ENCODE data around the gene ADGRG6. TPM values are rescaled to one million over a fixed set of nuclear protein-coding genes. Genes with fewer than 3 reads are reported as not detected.

Gene ADGRG6
- total RNA-seq, 1 donor from 2014 or later: 39.1 TPM

DNA sequence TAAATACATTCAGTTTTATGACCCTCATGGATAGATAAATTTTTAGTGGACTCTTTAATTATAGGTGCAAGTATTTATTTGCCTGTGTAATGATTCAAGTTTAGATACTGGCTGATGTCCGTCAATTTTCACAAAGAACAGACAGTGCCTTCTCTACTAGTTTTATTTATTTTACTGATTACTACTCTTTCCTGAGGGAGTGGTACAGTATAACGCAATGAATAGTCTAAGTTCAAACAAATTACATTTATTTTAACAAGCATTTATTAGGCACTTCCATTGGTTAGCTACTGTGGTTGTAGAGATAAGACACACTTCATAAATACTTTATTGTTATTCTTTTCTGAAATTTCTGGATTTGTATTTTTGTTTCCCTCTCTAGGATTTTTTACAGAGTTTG is 74.3 kb downstream of the ADGRG6 start:
- no peaks in the 10 kb centered on the region for H3K27me3 ChIP-seq (ENCODE audit: control insufficient read depth, insufficient read depth, low read length)
- no peaks in the 10 kb centered on the region for H3K36me3 ChIP-seq (ENCODE audit: control insufficient read depth, insufficient read depth, low read length)
- no peak for DNase-seq (ENCODE audit: low read depth)
- TF ChIP-seq, protein P1, sequence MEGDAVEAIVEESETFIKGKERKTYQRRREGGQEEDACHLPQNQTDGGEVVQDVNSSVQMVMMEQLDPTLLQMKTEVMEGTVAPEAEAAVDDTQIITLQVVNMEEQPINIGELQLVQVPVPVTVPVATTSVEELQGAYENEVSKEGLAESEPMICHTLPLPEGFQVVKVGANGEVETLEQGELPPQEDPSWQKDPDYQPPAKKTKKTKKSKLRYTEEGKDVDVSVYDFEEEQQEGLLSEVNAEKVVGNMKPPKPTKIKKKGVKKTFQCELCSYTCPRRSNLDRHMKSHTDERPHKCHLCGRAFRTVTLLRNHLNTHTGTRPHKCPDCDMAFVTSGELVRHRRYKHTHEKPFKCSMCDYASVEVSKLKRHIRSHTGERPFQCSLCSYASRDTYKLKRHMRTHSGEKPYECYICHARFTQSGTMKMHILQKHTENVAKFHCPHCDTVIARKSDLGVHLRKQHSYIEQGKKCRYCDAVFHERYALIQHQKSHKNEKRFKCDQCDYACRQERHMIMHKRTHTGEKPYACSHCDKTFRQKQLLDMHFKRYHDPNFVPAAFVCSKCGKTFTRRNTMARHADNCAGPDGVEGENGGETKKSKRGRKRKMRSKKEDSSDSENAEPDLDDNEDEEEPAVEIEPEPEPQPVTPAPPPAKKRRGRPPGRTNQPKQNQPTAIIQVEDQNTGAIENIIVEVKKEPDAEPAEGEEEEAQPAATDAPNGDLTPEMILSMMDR (IDR thresholded peaks at IDR 0.05; ENCODE audit: insufficient read depth, low read length, poor library complexity, severe bottlenecking): no peak
- no peak overlapping the region for H3K4me3 ChIP-seq (ENCODE audit: low read depth, low read length)

- DNase-seq (ENCODE audit: low read depth): no peak
- Histone ChIP-seq H3K36me3 (ENCODE audit: control insufficient read depth, insufficient read depth, low read length) (no peaks in the 10 kb centered on the region), H3K4me3 (ENCODE audit: low read depth, low read length) (no peak overlapping the region), H3K27me3 (ENCODE audit: control insufficient read depth, insufficient read depth, low read length) (no peaks in the 10 kb centered on the region)
- TF ChIP-seq, protein P1 (IDR thresholded peaks at IDR 0.05; ENCODE audit: insufficient read depth, low read length, poor library complexity, severe bottlenecking): no peak
These were observed 75.1 kb downstream of the ADGRG6 start for GRCh38 chr6:142376800-142377496.

- TF ChIP-seq, protein P1 (IDR thresholded peaks at IDR 0.05; ENCODE audit: insufficient read depth, low read length, poor library complexity, severe bottlenecking): no peak
- H3K4me3 ChIP-seq (ENCODE audit: low read depth, low read length): no peak overlapping the region
- H3K27me3 ChIP-seq (ENCODE audit: control insufficient read depth, insufficient read depth, low read length): no peaks in the 10 kb centered on the region
- no peaks in the 10 kb centered on the region for H3K36me3 ChIP-seq (ENCODE audit: control insufficient read depth, insufficient read depth, low read length)
- DNase-seq (ENCODE audit: low read depth): no peak
These were observed 75.7 kb downstream of the ADGRG6 start for GRCh38 chr6:142377497-142377848.

DNA sequence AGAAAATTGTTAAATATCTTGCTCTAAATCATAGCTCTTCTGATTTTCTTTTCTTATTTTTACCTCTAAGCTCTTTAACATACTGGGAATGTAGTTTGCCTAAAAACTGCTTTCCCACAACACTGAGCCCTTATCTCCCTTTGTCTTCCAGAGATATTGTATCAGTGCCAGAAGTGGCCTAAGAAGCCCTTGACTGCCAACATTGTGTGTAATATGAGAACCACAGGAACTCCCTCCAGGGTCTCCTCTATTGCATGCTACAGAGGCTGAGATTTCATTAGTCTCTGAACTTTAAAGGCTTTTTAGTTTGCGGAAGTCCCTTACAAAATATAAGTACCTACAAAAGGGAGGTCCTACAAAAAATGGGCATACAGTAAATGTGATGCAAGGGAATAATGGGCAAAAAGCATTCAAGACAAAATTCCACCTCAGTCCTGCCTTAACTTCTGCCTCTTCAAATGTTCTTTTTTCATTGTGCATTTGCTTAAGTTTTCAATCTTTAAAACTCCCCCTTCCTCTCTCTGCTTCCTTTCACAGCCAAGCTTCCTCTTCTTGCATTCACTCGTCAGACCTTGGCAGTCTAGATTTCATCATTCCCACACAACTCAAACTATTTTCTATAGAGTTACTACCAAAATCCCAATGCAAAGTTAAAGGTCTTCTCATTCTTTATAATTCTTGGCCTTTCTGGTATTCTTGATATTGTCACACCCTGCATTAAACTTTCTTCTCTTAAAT is 76.5 kb downstream of the ADGRG6 start:
- Histone ChIP-seq H3K36me3 (ENCODE audit: control insufficient read depth, insufficient read depth, low read length) (no peaks in the 10 kb centered on the region), H3K27me3 (ENCODE audit: control insufficient read depth, insufficient read depth, low read length) (no peaks in the 10 kb centered on the region), H3K4me3 (ENCODE audit: low read depth, low read length) (no peak overlapping the region)
- TF ChIP-seq, protein P1 (IDR thresholded peaks at IDR 0.05; ENCODE audit: insufficient read depth, low read length, poor library complexity, severe bottlenecking): no peak
- no peak for DNase-seq (ENCODE audit: low read depth)

DNA sequence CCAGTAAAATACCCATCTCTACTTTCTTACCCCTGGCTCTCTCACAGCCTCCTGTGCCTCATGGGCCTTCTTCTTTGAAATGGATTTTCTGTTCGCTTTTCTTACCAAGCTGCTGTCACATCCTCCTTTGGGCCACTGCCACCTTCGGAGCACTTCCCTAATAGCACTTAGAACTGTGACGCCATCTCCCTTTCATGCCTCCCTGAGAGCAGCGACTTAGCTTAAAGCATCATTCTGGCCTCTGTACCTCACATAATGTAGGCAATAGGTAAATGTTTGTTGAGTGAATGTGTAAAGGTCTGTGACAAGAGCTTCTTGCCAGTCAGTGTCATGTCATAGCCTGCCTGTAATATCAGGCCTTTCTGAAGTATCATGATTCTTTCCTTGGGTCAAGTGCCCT is 78.8 kb downstream of the ADGRG6 start:
- no peaks in the 10 kb centered on the region for H3K36me3 ChIP-seq (ENCODE audit: control insufficient read depth, insufficient read depth, low read length)
- no peak for DNase-seq (ENCODE audit: low read depth)
- TF ChIP-seq, protein P1 (IDR thresholded peaks at IDR 0.05; ENCODE audit: insufficient read depth, low read length, poor library complexity, severe bottlenecking): no peak
- no peak overlapping the region for H3K4me3 ChIP-seq (ENCODE audit: low read depth, low read length)
- no peaks in the 10 kb centered on the region for H3K27me3 ChIP-seq (ENCODE audit: control insufficient read depth, insufficient read depth, low read length)
